Esophagus squamous epithelium (tissue), 4 donors: Measurements from ENCODE around the gene S100B.

Experiments used
- CTCF ChIP-seq, 6 experiments: fragments of 450-650 bp in 4 of 6; fragments of 200-600 bp in 2 of 6; sonication (generic) in 2 of 6; IDR thresholded peaks; one replicate each; pipeline ENCODE4 v1.5.1; 2016 to 2019; ENCODE audit warnings: antibody characterized with exemption in 6 of 6, mild to moderate bottlenecking in 4 of 6, moderate library complexity in 4 of 6
- POLR2A ChIP-seq, 4 donors: fragments of 450-650 bp; IDR thresholded peaks; one replicate each; pipeline ENCODE4 v1.6.1; 2017; ENCODE audit warnings: antibody characterized with exemption in 4 of 4, mild to moderate bottlenecking in 4 of 4, moderate library complexity in 3 of 4

DNA sequence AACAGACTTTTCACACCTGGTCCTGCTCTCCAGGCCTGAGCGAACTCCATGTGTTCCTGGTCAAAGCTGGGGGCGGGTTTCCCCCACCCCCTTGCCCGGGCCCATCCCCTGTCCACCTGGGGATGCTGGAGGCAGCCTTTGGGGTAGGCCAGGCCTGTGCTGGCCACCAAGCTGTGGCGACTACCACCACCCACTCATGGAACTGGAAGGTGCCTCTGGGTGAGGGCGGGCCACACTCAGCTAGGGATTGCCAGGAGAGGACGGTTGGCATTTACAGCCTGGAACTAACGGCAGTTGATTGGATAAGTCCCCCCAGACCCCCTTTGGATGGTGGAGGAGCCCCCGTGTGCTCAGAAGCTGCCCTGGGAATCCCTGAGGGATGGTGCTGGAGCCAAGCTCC lies 7.9 kb downstream of the S100B start:
- TF ChIP-seq CTCF (IDR thresholded peaks at IDR 0.05): no peak
- TF ChIP-seq POLR2A (IDR thresholded peaks at IDR 0.05): no peak
